Adrenal gland (tissue), 5 donors: ENCODE data around the gene USP3.

Source experiments
- CTCF ChIP-seq, 6 experiments: fragments of 450-650 bp in 4 of 6; fragments of 200-600 bp in 2 of 6; sonication (generic) in 1 of 6; IDR thresholded peaks; 1 replicate in 5 of 6; 2 replicates in 1 of 6; pipeline versions ENCODE4 v1.5.1 to v1.8.0; 2016 to 2021; ENCODE audit warnings: antibody characterized with exemption in 6 of 6, mild to moderate bottlenecking in 2 of 6, moderate library complexity in 1 of 6
- POLR2A ChIP-seq, 2 donors: fragments of 450-650 bp; IDR thresholded peaks; one replicate each; pipeline ENCODE4 v1.6.1; 2017; ENCODE audit warnings: antibody characterized with exemption in 2 of 2, mild to moderate bottlenecking in 2 of 2, moderate library complexity in 1 of 2
- donor health status: DM: no; HTN: no; CAD: no.

DNA sequence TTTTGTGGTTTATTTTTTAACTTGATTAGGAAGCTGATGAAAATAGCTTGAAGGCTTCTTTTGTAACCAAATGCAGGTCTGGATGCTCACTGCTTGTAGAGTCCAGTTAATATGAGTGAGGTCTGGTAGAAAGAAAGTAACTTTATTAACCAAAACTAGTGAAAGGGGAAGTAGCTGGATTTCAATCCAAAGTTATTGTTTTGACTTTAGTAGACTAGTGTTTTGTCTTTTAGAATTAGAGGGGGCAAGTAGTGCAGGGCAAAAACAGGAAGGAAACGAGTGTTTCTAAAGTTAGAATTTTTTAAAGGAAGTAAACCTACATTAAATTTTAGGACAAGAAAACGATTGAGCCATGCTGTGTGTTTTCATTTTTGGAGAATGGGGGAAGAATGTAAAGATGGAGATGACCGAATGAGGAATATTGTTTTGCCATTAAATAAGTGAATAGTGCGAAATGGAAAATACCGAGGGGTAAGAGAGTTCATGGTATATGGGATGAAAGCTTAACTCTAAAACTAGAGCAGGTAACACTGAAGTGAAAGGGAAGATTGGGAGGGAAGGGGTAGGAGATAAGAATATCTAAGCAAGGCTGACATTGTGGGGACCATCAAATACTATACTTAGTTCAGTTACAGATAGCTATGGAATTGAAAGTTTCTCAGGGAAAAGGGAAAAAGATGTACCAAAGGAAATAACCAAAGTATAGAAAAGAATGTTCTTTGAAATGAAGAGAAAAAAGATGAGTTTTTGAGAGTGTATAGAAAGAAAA is 40.0 kb downstream of the USP3 start:
- TF ChIP-seq CTCF (IDR thresholded peaks at IDR 0.05) (no peak), POLR2A (IDR thresholded peaks at IDR 0.05) (no peak)
